MCF 10A (cell line): ENCODE measurements around the gene IRF1. TPM values are rescaled to one million over a fixed set of nuclear protein-coding genes. Genes with fewer than 3 reads are reported as not detected.

ENCODE experiments used
- BruUV-seq: library from RNA; stranded (reverse); fragments of 400-500 nt; replicated peaks from 2 replicates; lab custom pipeline; 2021; lab: Mats Ljungman, UMichigan
- CTCF ChIA-PET: fragments of 300-600 bp; sonication (Branson Sonifier 250); formaldehyde crosslinking; extraction: SDS; loops from one replicate; lab custom pipeline; 2021; ENCODE audit warnings: antibody characterized with exemption, inconsistent platforms; lab: Yijun Ruan, JAX
- POLR2A ChIA-PET: fragments of 300-600, 350-650 bp; sonication (Branson Sonifier 250); formaldehyde crosslinking; extraction: SDS; loops from one replicate; lab custom pipeline; 2020; ENCODE audit warnings: antibody characterized with exemption, inconsistent platforms; lab: Yijun Ruan, JAX
- DNase-seq: peaks from one replicate; pipeline ENCODE4 v3.0.0-alpha.2; 2018; ENCODE audit not compliant: unreplicated experiment
- H3K27ac Mint-ChIP-seq: one replicate; pipeline ENCODE4 v1.8.0; 2022; ENCODE audit warnings: mild to moderate bottlenecking, low read depth, mixed read lengths; ENCODE audit not compliant: unreplicated experiment
- H3K27me3 Mint-ChIP-seq: one replicate; pipeline ENCODE4 v1.8.0; 2022; ENCODE audit warnings: mixed read lengths; ENCODE audit not compliant: insufficient read depth, unreplicated experiment
- H3K36me3 Mint-ChIP-seq: one replicate; pipeline ENCODE4 v1.8.0; 2022; ENCODE audit warnings: mild to moderate bottlenecking, moderate library complexity, mixed read lengths; ENCODE audit not compliant: insufficient read depth, unreplicated experiment
- H3K4me1 Mint-ChIP-seq: one replicate; pipeline ENCODE4 v1.8.0; 2022; ENCODE audit warnings: mixed read lengths; ENCODE audit not compliant: insufficient read depth, unreplicated experiment
- H3K4me3 Mint-ChIP-seq: one replicate; pipeline ENCODE4 v1.8.0; 2022; ENCODE audit warnings: mild to moderate bottlenecking, moderate library complexity, mixed read lengths; ENCODE audit not compliant: unreplicated experiment
- H3K9me3 Mint-ChIP-seq: one replicate; pipeline ENCODE4 v1.8.0; 2022; ENCODE audit warnings: mixed read lengths; ENCODE audit not compliant: unreplicated experiment
- intact Hi-C: fragments of 100-400 bp; cut with micrococcal nuclease; formaldehyde crosslinking; loops from 2 replicates; pipeline ENCODE4 v1.14.1; 2022
- total RNA-seq: library from RNA; stranded (reverse); gene quantifications from 2 replicates; pipeline ENCODE4 v1.2.3, GENCODE V29; 2022
- TF ChIP-seq, protein P1 (sequence below): fragments of 200-600 bp; IDR thresholded peaks from one replicate; pipeline ENCODE4 v1.8.0; 2022; ENCODE audit warnings: antibody characterized with exemption, mild to moderate bottlenecking; ENCODE audit not compliant: unreplicated experiment

IRF1 gene
- total RNA-seq, 1 experiment from 2014 or later = 18.7 TPM

DNA sequence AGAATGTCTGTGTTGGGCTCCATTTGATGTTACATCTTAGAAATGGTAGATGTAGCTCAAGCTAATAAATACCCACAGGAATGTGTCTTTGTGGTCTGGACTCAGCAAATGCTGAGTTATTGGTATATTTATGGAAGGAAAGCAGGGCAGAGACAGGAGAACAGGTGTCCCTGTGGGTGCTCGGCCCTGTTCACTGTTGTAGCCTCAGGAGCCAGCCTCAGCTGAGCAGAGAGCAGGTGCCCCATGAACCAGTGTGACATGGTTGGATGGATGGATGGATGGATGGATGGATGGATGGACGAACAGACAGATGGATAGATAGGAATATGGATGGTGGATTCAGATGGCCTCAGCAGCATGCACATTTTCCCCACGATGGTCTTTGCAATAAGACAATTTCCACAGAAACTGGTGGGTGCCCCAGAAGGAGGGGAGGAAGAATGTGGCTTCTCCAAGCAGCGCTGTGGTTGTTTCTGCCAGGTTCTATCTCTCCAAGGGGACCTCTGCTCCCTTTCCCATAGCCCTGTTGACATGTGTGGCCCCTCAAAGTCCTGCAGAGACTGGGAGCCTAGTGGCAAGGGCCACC, 8.2 kb upstream of the IRF1 start:
- peak overlapping the region; percentile 83 for H3K27ac Mint-ChIP-seq
- no peaks in the 10 kb centered on the region for H3K36me3 Mint-ChIP-seq
- peaks cover 32% of the 10 kb centered on the region for H3K4me1 Mint-ChIP-seq
- intact Hi-C loops = loop anchor here (10.0 kb wide), 1 partner anchor 204 kb away; the partner anchor contains the start of gene SLC22A4
- BruUV-seq = no TSS peak
- no peak overlapping the region for H3K4me3 Mint-ChIP-seq
- no peak for DNase-seq
- H3K9me3 Mint-ChIP-seq = no peaks in the 10 kb centered on the region
- ChIA-PET POLR2A (interaction anchor here (0.6 to 6.5 kb wide), 21 partner anchors 9 to 863 kb away, joined by 3 to 84 read pairs (median 4); partner anchors contain the start of genes IRF1, P4HA2, RAD50 and SLC22A4), CTCF (interaction anchor here (0.6 to 21.5 kb wide), 28 partner anchors 7 to 1022 kb away, joined by 3 to 359 read pairs (median 8); partner anchors contain the start of genes IRF1 and SLC22A5)
- TF ChIP-seq, protein P1, sequence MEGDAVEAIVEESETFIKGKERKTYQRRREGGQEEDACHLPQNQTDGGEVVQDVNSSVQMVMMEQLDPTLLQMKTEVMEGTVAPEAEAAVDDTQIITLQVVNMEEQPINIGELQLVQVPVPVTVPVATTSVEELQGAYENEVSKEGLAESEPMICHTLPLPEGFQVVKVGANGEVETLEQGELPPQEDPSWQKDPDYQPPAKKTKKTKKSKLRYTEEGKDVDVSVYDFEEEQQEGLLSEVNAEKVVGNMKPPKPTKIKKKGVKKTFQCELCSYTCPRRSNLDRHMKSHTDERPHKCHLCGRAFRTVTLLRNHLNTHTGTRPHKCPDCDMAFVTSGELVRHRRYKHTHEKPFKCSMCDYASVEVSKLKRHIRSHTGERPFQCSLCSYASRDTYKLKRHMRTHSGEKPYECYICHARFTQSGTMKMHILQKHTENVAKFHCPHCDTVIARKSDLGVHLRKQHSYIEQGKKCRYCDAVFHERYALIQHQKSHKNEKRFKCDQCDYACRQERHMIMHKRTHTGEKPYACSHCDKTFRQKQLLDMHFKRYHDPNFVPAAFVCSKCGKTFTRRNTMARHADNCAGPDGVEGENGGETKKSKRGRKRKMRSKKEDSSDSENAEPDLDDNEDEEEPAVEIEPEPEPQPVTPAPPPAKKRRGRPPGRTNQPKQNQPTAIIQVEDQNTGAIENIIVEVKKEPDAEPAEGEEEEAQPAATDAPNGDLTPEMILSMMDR = no peak
- no peaks in the 10 kb centered on the region for H3K27me3 Mint-ChIP-seq

DNA sequence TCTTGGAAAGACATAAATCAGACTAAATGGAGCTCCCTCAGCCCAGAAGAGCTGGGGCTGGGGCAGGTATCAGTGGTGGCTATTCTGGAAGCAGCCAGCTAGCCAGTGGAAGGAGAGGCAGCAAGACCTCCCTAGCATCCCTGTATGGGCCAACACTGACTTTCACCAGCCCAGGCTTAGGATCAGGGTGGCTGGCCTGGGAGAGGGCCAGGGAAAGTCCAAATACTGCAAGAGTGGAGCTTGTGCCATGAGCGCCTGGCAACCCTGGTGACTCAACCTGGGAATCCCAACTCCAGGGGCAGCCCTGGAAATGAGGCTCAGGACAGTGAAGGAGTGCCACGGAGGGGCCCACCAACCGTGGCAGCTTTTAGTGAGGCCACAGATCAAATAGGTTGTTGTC, 7.6 kb upstream of the IRF1 start:
- Mint-ChIP-seq H3K9me3 (no peaks in the 10 kb centered on the region), H3K4me1 (peaks cover 32% of the 10 kb centered on the region), H3K27me3 (no peaks in the 10 kb centered on the region), H3K4me3 (peak overlapping the region; percentile 80), H3K27ac (peak overlapping the region; percentile 83), H3K36me3 (no peaks in the 10 kb centered on the region)
- ChIA-PET POLR2A (interaction anchor here (0.6 to 6.5 kb wide), 24 partner anchors 8 to 283 kb away, joined by 3 to 84 read pairs (median 4); partner anchors contain the start of genes IRF1, P4HA2, RAD50 and SLC22A4), CTCF (interaction anchor here (0.6 to 21.5 kb wide), 26 partner anchors 8 to 1075 kb away, joined by 3 to 359 read pairs (median 6); partner anchors contain the start of genes GDF9, IRF1, SLC22A4 and SLC22A5)
- intact Hi-C loops = loop anchor here (10.0 kb wide), 1 partner anchor 203 kb away; the partner anchor contains the start of gene SLC22A4
- no TSS peak for BruUV-seq
- peak; percentile 96 for DNase-seq
- TF ChIP-seq, protein P1 = no peak

GRCh38 chr5:132497488-132497997, 7.0 kb upstream of the IRF1 start:
- H3K4me1 Mint-ChIP-seq = peaks cover 32% of the 10 kb centered on the region

More at GRCh38 chr5:132497488-132497997, 7.0 kb upstream of the IRF1 start:
- Mint-ChIP-seq H3K27ac (peak overlapping the region; percentile 83), H3K4me3 (peak overlapping the region; percentile 80), H3K36me3 (no peaks in the 10 kb centered on the region), H3K9me3 (no peaks in the 10 kb centered on the region), H3K27me3 (no peaks in the 10 kb centered on the region)
- TSS peak; percentile 72 for BruUV-seq
- POLR2A ChIA-PET = interaction anchor here (0.6 to 6.5 kb wide), 22 partner anchors 8 to 248 kb away, joined by 3 to 84 read pairs (median 6); partner anchors contain the start of genes RAD50, SLC22A4 and SLC22A5
- DNase-seq = peak; percentile 96
- TF ChIP-seq, protein P1 = no peak
- CTCF ChIA-PET = interaction anchor here (0.5 to 21.5 kb wide), 22 partner anchors 9 to 1075 kb away, joined by 3 to 359 read pairs (median 7); partner anchors contain the start of genes GDF9, SLC22A4, SLC22A5 and UQCRQ
- intact Hi-C loops = loop anchor here (1.0 to 10.0 kb wide), 3 partner anchors 39 to 317 kb away; partner anchors contain the start of gene SLC22A4
